IMR-90 (cell line): ENCODE measurements around the gene NLRP1. TPM values are rescaled to one million over a fixed set of nuclear protein-coding genes. Genes with fewer than 3 reads are reported as not detected.
"Not testable (repeated sequence)": the region's sequence is repeated elsewhere in the genome, so short reads cannot be mapped to it uniquely, and the experiment has no call there.

Experiments used
- ATAC-seq: fragments of 200-7000 bp; cut with Tn5 transposase; 2 replicates; pipeline ENCODE4 v1.9.1; 2020; ENCODE audit warnings: low read depth, mild to moderate bottlenecking, moderate library complexity
- BruUV-seq: library from RNA; stranded (reverse); fragments of 400-500 nt; replicated peaks from 2 replicates; lab custom pipeline; 2021; lab: Mats Ljungman, UMichigan
- CTCF ChIA-PET: fragments of 300-600 bp; formaldehyde crosslinking; extraction: SDS; loops from one replicate; lab custom pipeline; 2021; ENCODE audit warnings: antibody characterized with exemption; lab: Yijun Ruan, JAX
- POLR2A ChIA-PET: fragments of 300-600 bp; sonication (Branson Sonifier 250); formaldehyde crosslinking; loops from one replicate; lab custom pipeline; 2022; ENCODE audit warnings: antibody characterized with exemption; ENCODE audit not compliant: unreplicated experiment; lab: Charles Lee
- DNase-seq: peaks from one replicate; pipeline ENCODE4 v3.0.0; 2013
- H2AFZ ChIP-seq: replicated peaks from 2 replicates; pipeline ENCODE3; 2013; ENCODE audit warnings: low read length, mild to moderate bottlenecking; ENCODE audit not compliant: poor library complexity
- H2AK5ac ChIP-seq: 2 replicates; pipeline ENCODE4 v1.6.1; 2013; ENCODE audit warnings: low read depth, low read length, inconsistent platforms
- H2AK9ac ChIP-seq: replicated peaks from 2 replicates; pipeline ENCODE3; 2013; ENCODE audit warnings: mild to moderate bottlenecking, low read depth, low read length, moderate library complexity; ENCODE audit not compliant: poor library complexity
- H2BK120ac ChIP-seq: 2 replicates; pipeline ENCODE4 v1.6.1; 2013; ENCODE audit warnings: low read depth, low read length, inconsistent platforms
- H2BK15ac ChIP-seq: 3 replicates; pipeline ENCODE4 v1.6.1; 2013; ENCODE audit warnings: low read depth, low read length, inconsistent platforms
- H2BK20ac ChIP-seq: 2 replicates; pipeline ENCODE4 v1.6.1; 2013; ENCODE audit warnings: low read depth, mild to moderate bottlenecking, inconsistent platforms, low read length, moderate library complexity
- H2BK5ac ChIP-seq: 2 replicates; pipeline ENCODE4 v1.6.1; 2013; ENCODE audit warnings: mild to moderate bottlenecking, low read depth, low read length, inconsistent platforms; ENCODE audit not compliant: poor library complexity, severe bottlenecking
- H3K14ac ChIP-seq: replicated peaks from 2 replicates; pipeline ENCODE4 v1.6.1; 2013; ENCODE audit warnings: low read depth, low read length, inconsistent platforms
- H3K18ac ChIP-seq: 2 replicates; pipeline ENCODE4 v1.6.1; 2013; ENCODE audit warnings: low read depth, low read length, control low read depth
- H3K23ac ChIP-seq: 2 replicates; pipeline ENCODE4 v1.6.1; 2013; ENCODE audit warnings: low read depth, low read length, inconsistent platforms
- H3K27ac ChIP-seq: 2 replicates; pipeline ENCODE4 v1.5.1; 2013; ENCODE audit warnings: mild to moderate bottlenecking, control low read depth, low read length; ENCODE audit not compliant: insufficient read depth
- H3K27me3 ChIP-seq: 2 replicates; pipeline ENCODE4 v1.6.1; 2013; ENCODE audit warnings: low read length; ENCODE audit not compliant: control insufficient read depth, insufficient read depth
- H3K36me3 ChIP-seq: 2 replicates; pipeline ENCODE4 v1.6.1; 2013; ENCODE audit warnings: low read length, mixed read lengths; ENCODE audit not compliant: control insufficient read depth, insufficient read depth
- H3K4ac ChIP-seq: 2 replicates; pipeline ENCODE4 v1.6.1; 2013; ENCODE audit warnings: low read depth, low read length, inconsistent platforms
- H3K4me1 ChIP-seq: 2 replicates; pipeline ENCODE4 v1.6.1; 2013; ENCODE audit warnings: low read length, mixed read lengths; ENCODE audit not compliant: control insufficient read depth, insufficient read depth
- H3K4me2 ChIP-seq: 2 replicates; pipeline ENCODE4 v1.6.1; 2013; ENCODE audit warnings: low read depth, mild to moderate bottlenecking, control low read depth, low read length, moderate library complexity
- H3K4me3 ChIP-seq: 2 replicates; pipeline ENCODE4 v1.5.1; 2013; ENCODE audit warnings: low read depth, mild to moderate bottlenecking, control low read depth, low read length, moderate library complexity; ENCODE audit not compliant: insufficient read depth
- H3K56ac ChIP-seq: 2 replicates; pipeline ENCODE4 v1.6.1; 2013; ENCODE audit warnings: low read length, inconsistent platforms; ENCODE audit not compliant: insufficient read depth; ENCODE audit errors: extremely low read depth
- H3K79me1 ChIP-seq, 2 experiments: 2 replicates each; pipeline ENCODE4 v1.6.1; 2013; ENCODE audit warnings: low read length in 2 of 2, inconsistent platforms in 1 of 2, low read depth in 1 of 2
- H3K9ac ChIP-seq: 2 replicates; pipeline ENCODE4 v1.6.1; 2013; ENCODE audit warnings: low read depth, low read length, control low read depth
- H3K9me1 ChIP-seq: 2 replicates; pipeline ENCODE4 v1.6.1; 2013; ENCODE audit warnings: low read length, inconsistent platforms; ENCODE audit not compliant: insufficient read depth
- H3K9me3 ChIP-seq: 2 replicates; pipeline ENCODE4 v1.6.1; 2013; ENCODE audit warnings: low read length; ENCODE audit not compliant: control insufficient read depth, insufficient read depth
- H4K20me1 ChIP-seq: 2 replicates; pipeline ENCODE4 v1.6.1; 2013; ENCODE audit warnings: low read length, inconsistent platforms; ENCODE audit not compliant: insufficient read depth
- H4K5ac ChIP-seq: 2 replicates; pipeline ENCODE4 v1.6.1; 2013; ENCODE audit warnings: mild to moderate bottlenecking, low read depth, low read length, control low read depth
- H4K8ac ChIP-seq, 2 experiments: 2 replicates each; pipeline ENCODE4 v1.6.1; 2013; ENCODE audit warnings: low read depth in 2 of 2, low read length in 2 of 2, control low read depth in 1 of 2, inconsistent platforms in 1 of 2
- H4K91ac ChIP-seq: 2 replicates; pipeline ENCODE4 v1.6.1; 2013; ENCODE audit warnings: low read depth, low read length, inconsistent platforms; ENCODE audit not compliant: insufficient read depth
- CEBPB ChIP-seq: IDR thresholded peaks from 2 replicates; pipeline ENCODE4 v1.6.1; 2012; ENCODE audit warnings: low read depth, low read length, improper control_type of control experiment
- POLR2A ChIP-seq: IDR thresholded peaks from 2 replicates; pipeline ENCODE4 v1.6.1; 2012; ENCODE audit warnings: mild to moderate bottlenecking, low read depth, low read length
- RAD21 ChIP-seq: IDR thresholded peaks from 2 replicates; pipeline ENCODE4 v1.6.1; 2012; ENCODE audit warnings: low read length, improper control_type of control experiment
- RCOR1 ChIP-seq: IDR thresholded peaks from 2 replicates; pipeline ENCODE4 v1.6.1; 2012; ENCODE audit warnings: mild to moderate bottlenecking, low read length, improper control_type of control experiment; ENCODE audit not compliant: insufficient replicate concordance
- SMC3 ChIP-seq: fragments of 150-350 bp; IDR thresholded peaks from 2 replicates; pipeline ENCODE4 v1.6.1; 2016; ENCODE audit warnings: low read depth, mild to moderate bottlenecking, antibody characterized with exemption, low read length, moderate library complexity
- WGBS, 2 experiments: methylation state at CpG; one replicate each; pipeline versions ENCODE4 v1.1.5 to v1.1.7; 2013; ENCODE audit warnings: missing lambda C conversion rate in 2 of 2; ENCODE audit not compliant: insufficient read length in 1 of 2; ENCODE audit errors: extremely low coverage in 2 of 2; 5-methylcytosine and 5-hydroxymethylcytosine counted together
- dilution Hi-C: fragments of 300-500 bp; cut with HindIII; formaldehyde crosslinking; loops from one replicate; pipeline ENCODE4 v1.14.3; 2018; ENCODE audit warnings: low sequenced_read_pairs; ENCODE audit not compliant: unreplicated experiment
- in situ Hi-C: fragments of 300-500 bp; cut with MboI; formaldehyde crosslinking; loops from 3 replicates; pipeline ENCODE4 v1.14.3; 2019; ENCODE audit warnings: low sequenced_read_pairs, inconsistent platforms, mixed read lengths
- intact Hi-C: fragments of 100-400 bp; cut with micrococcal nuclease; formaldehyde crosslinking; loops from 2 replicates; pipeline ENCODE4 v1.10.0; 2022
- polyA plus RNA-seq, 3 experiments: library from polyadenylated mRNA; depleted of rRNA; stranded (reverse); fragments of >200 nt; gene quantifications; 2 replicates each; pipeline ENCODE4 v1.2.3, GENCODE V29; 2012; ENCODE audit warnings: low replicate concordance in 1 of 3
- total RNA-seq: library from RNA; depleted of rRNA; stranded (reverse); fragments of >200 nt; gene quantifications from 2 replicates; pipeline ENCODE4 v1.2.3, GENCODE V29; 2012
- TF ChIP-seq, protein P1 (sequence below): fragments of 150-350 bp; IDR thresholded peaks from 2 replicates; pipeline ENCODE4 v1.6.1; 2016; ENCODE audit warnings: low read depth, mild to moderate bottlenecking, low read length, moderate library complexity, borderline replicate concordance
- TF ChIP-seq, protein P2 (sequence below): conservative IDR thresholded peaks from 2 replicates; pipeline ENCODE4 v1.5.1; 2012; ENCODE audit warnings: mild to moderate bottlenecking, low read depth, low read length, improper control_type of control experiment

Gene NLRP1
- total and polyA plus RNA-seq, 2 of the 4 experiments (the other 2 are of a cell fraction) = 134 to 340 TPM

DNA sequence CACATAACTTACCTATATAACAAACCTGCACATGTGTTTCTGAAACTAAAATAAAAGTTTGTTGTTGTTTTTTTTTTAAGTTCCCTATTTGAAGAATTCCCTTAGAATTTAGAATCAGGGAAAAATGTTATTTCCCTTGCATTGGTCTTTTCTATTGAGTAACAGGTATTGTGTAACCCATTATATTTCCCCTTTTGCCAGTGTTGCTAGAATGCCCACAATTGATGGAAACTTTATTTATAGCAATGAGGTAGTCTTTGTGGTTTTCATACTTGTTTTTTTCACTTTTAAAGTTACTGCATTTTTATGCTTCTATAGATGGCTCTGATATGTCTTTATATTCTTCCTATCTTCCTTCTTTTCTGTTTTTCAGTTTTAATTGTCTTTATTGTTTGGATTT lies 3.9 kb downstream of the NLRP1 start:
- Histone ChIP-seq H2BK20ac (no peak overlapping the region), H3K4me2 (no peak overlapping the region), H3K4me3 (no peak overlapping the region), H2BK120ac (no peak overlapping the region), H3K9me1 (peaks cover 11% of the 10 kb centered on the region; the same call in 1 of the 2 replicates), H2AK5ac (no peak overlapping the region), H3K4me1 (peaks cover 17% of the 10 kb centered on the region), H3K23ac (no peak overlapping the region), H2BK15ac (no peak overlapping the region), H3K18ac (no peak overlapping the region), H3K79me1 (peaks cover 22 to 25% of the 10 kb centered on the region in 2 experiments), H4K8ac (no peak overlapping the region), H3K56ac (no peak overlapping the region), H3K9me3 (no peaks in the 10 kb centered on the region), H3K14ac (no peak overlapping the region), H3K9ac (no peak overlapping the region), H3K4ac (no peak overlapping the region), H2AFZ (no peak overlapping the region), H3K36me3 (peaks cover 9% of the 10 kb centered on the region), H4K5ac (no peak overlapping the region), H2BK5ac (no peak overlapping the region), H3K27ac (no peak overlapping the region), H4K20me1 (no peaks in the 10 kb centered on the region), H3K27me3 (no peaks in the 10 kb centered on the region), H4K91ac (no peak overlapping the region), H2AK9ac (no peak overlapping the region)
- ATAC-seq (no peak), DNase-seq (peak; percentile 35)
- in situ Hi-C loops (no loop called here), intact Hi-C loops (loop anchor here (10.0 kb wide), 2 partner anchors 1074 to 1264 kb away; partner anchors contain the start of genes C17orf100 and MED31), dilution Hi-C loops (no loop called here)
- CTCF ChIA-PET = no interaction called here
- TF ChIP-seq RAD21 (no peak), POLR2A (no peak), CEBPB (peak; percentile 87), SMC3 (no peak), RCOR1 (no peak)
- TF ChIP-seq, protein P1, sequence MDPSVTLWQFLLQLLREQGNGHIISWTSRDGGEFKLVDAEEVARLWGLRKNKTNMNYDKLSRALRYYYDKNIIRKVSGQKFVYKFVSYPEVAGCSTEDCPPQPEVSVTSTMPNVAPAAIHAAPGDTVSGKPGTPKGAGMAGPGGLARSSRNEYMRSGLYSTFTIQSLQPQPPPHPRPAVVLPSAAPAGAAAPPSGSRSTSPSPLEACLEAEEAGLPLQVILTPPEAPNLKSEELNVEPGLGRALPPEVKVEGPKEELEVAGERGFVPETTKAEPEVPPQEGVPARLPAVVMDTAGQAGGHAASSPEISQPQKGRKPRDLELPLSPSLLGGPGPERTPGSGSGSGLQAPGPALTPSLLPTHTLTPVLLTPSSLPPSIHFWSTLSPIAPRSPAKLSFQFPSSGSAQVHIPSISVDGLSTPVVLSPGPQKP = no peak
- TF ChIP-seq, protein P2, sequence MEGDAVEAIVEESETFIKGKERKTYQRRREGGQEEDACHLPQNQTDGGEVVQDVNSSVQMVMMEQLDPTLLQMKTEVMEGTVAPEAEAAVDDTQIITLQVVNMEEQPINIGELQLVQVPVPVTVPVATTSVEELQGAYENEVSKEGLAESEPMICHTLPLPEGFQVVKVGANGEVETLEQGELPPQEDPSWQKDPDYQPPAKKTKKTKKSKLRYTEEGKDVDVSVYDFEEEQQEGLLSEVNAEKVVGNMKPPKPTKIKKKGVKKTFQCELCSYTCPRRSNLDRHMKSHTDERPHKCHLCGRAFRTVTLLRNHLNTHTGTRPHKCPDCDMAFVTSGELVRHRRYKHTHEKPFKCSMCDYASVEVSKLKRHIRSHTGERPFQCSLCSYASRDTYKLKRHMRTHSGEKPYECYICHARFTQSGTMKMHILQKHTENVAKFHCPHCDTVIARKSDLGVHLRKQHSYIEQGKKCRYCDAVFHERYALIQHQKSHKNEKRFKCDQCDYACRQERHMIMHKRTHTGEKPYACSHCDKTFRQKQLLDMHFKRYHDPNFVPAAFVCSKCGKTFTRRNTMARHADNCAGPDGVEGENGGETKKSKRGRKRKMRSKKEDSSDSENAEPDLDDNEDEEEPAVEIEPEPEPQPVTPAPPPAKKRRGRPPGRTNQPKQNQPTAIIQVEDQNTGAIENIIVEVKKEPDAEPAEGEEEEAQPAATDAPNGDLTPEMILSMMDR = no peak
- POLR2A ChIA-PET = no interaction called here
- BruUV-seq = no TSS peak

DNA sequence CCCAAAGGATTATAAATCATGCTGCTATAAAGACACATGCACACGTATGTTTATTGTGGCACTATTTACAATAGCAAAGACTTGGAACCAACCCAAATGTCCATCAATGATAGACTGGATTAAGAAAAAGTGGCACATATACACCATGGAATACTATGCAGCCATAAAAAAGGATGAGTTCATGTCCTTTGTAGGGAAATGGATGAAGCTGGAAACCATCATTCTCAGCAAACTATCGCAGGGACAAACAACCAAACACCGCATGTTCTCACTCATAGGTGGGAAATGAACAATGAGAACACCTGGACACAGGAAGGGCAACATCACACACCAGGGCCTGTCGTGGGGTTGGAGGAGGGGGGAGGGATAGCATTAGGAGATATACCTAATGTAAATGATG lies 5.5 kb downstream of the NLRP1 start:
- H3K4ac ChIP-seq, H3K9me1 ChIP-seq, intact Hi-C loops, H3K23ac ChIP-seq, H2BK5ac ChIP-seq, dilution Hi-C loops, POLR2A ChIA-PET, DNase-seq, H3K9me3 ChIP-seq, H3K56ac ChIP-seq, H2BK15ac ChIP-seq, H2BK120ac ChIP-seq, H2BK20ac ChIP-seq, H2AK5ac ChIP-seq, H3K27ac ChIP-seq, H4K5ac ChIP-seq, H2AK9ac ChIP-seq, H3K14ac ChIP-seq, H4K91ac ChIP-seq, H4K8ac ChIP-seq, H3K4me1 ChIP-seq, ATAC-seq, H3K4me2 ChIP-seq, H3K18ac ChIP-seq, H3K36me3 ChIP-seq, H3K9ac ChIP-seq, H4K20me1 ChIP-seq, H3K27me3 ChIP-seq, BruUV-seq, H2AFZ ChIP-seq, in situ Hi-C loops, CTCF ChIA-PET, H3K4me3 ChIP-seq: not testable (repeated sequence)
- peaks cover 17 to 20% of the 10 kb centered on the region in 2 experiments for H3K79me1 ChIP-seq
- no CpG with 5 or more reads among the region's 4 CpGs for WGBS, 2 experiments
